ENCODE measurements around the gene GOLGA5. TPM values are rescaled to one million over a fixed set of nuclear protein-coding genes. Genes with fewer than 3 reads are reported as not detected.

GOLGA5 gene
- total RNA-seq, 1 donor = 73.1 TPM

DNA sequence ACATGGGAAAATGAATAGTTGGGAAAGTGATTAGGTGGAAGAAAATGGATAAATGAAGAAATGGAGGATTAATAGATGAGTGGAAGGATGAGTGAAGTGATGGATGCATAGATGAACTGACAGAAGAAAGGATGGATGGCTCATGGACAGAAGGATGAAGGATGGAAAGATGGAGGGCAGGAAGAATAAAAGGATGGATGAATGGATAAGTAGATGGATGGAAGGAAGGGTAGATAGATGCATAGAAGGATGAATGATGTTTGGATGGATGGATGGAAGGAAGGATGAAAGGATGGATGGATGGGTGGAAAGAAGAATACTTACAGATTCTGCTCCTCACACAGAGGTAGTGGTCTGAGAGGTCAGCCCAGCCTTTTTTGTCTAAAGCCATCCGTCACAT is 93.1 kb downstream of the GOLGA5 start:
- H3K4me2 ChIP-seq (ENCODE audit: insufficient read depth, low read length) = no peak overlapping the region
- H2AFZ ChIP-seq (ENCODE audit: low read length) = no peak overlapping the region
- peaks cover 12% of the 10 kb centered on the region for H3K27me3 ChIP-seq (ENCODE audit: insufficient read depth, low read length)
- no peak overlapping the region for H3K27ac ChIP-seq (ENCODE audit: low read depth, low read length)
- no peak for DNase-seq (ENCODE audit: insufficient read length, low spot score, missing footprints)
- H3K36me3 ChIP-seq (ENCODE audit: insufficient read depth, low read length) = no peaks in the 10 kb centered on the region
- no peaks in the 10 kb centered on the region for H4K20me1 ChIP-seq (ENCODE audit: insufficient read depth, low read length)
- no peaks in the 10 kb centered on the region for H3K9me3 ChIP-seq (ENCODE audit: low read depth, low read length)
- TF ChIP-seq, protein P1, sequence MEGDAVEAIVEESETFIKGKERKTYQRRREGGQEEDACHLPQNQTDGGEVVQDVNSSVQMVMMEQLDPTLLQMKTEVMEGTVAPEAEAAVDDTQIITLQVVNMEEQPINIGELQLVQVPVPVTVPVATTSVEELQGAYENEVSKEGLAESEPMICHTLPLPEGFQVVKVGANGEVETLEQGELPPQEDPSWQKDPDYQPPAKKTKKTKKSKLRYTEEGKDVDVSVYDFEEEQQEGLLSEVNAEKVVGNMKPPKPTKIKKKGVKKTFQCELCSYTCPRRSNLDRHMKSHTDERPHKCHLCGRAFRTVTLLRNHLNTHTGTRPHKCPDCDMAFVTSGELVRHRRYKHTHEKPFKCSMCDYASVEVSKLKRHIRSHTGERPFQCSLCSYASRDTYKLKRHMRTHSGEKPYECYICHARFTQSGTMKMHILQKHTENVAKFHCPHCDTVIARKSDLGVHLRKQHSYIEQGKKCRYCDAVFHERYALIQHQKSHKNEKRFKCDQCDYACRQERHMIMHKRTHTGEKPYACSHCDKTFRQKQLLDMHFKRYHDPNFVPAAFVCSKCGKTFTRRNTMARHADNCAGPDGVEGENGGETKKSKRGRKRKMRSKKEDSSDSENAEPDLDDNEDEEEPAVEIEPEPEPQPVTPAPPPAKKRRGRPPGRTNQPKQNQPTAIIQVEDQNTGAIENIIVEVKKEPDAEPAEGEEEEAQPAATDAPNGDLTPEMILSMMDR (IDR thresholded peaks at IDR 0.05; ENCODE audit: extremely low read depth, low read depth, low read length) = no peak
- no peak overlapping the region for H3K4me3 ChIP-seq (ENCODE audit: insufficient read depth, low read length)
- H3K4me1 ChIP-seq (ENCODE audit: insufficient read depth, low read length) = no peaks in the 10 kb centered on the region
- H3K79me2 ChIP-seq (ENCODE audit: insufficient read depth, low read length) = no peaks in the 10 kb centered on the region

DNA sequence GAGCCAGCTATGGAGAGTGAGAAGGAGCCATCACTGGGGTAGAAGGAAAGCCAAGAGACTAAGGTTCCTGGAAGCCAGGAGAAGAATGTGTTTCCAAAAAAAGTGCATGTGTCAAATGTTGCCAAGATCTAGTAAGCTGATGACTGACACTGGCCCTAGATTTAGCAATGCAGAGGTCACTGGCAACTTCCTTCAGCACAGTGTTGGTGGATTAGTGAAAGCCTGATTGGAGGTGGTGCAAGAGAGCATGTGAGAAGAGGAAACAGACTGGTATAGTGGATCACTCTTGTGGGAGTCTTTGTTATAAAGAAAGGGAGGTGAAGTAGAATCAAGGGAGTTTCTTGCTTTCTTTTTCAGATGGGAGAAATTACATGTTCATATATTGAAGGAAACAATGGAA is 94.8 kb downstream of the GOLGA5 start:
- peaks cover 12% of the 10 kb centered on the region for H3K27me3 ChIP-seq (ENCODE audit: insufficient read depth, low read length)
- TF ChIP-seq, protein P1 (IDR thresholded peaks at IDR 0.05; ENCODE audit: extremely low read depth, low read depth, low read length) = no peak
- DNase-seq (ENCODE audit: insufficient read length, low spot score, missing footprints) = no peak

More for the DNA sequence above, 94.8 kb downstream of the GOLGA5 start:
- no peaks in the 10 kb centered on the region for H3K79me2 ChIP-seq (ENCODE audit: insufficient read depth, low read length)
- H4K20me1 ChIP-seq (ENCODE audit: insufficient read depth, low read length) = no peaks in the 10 kb centered on the region
- H3K27ac ChIP-seq (ENCODE audit: low read depth, low read length) = no peak overlapping the region
- H2AFZ ChIP-seq (ENCODE audit: low read length) = no peak overlapping the region
- no peak overlapping the region for H3K4me3 ChIP-seq (ENCODE audit: insufficient read depth, low read length)
- no peak overlapping the region for H3K4me2 ChIP-seq (ENCODE audit: insufficient read depth, low read length)
- no peaks in the 10 kb centered on the region for H3K4me1 ChIP-seq (ENCODE audit: insufficient read depth, low read length)
- no peaks in the 10 kb centered on the region for H3K9me3 ChIP-seq (ENCODE audit: low read depth, low read length)
- H3K36me3 ChIP-seq (ENCODE audit: insufficient read depth, low read length) = no peaks in the 10 kb centered on the region

Other genes with a start within 250 kb of the GOLGA5 start
- gene LGMN, start 45.7 kb upstream of the GOLGA5 start, total RNA-seq = 67.5 and 89.4 TPM in 2 replicates
- not detected in 2 replicates for gene CHGA, start 128.8 kb downstream of the GOLGA5 start, total RNA-seq